DMS 273 treated with DMSO at 0.1 percent for 48 hours (cell line): ENCODE data around the gene HYCC2.
"Not testable (repeated sequence)": the region's sequence is repeated elsewhere in the genome, so short reads cannot be mapped to it uniquely, and the experiment has no call there.

Source experiments
- DNase-seq: peaks from one replicate; lab custom pipeline; 2025; lab: John Stamatoyannopoulos, UW

The HYCC2 gene

DNA sequence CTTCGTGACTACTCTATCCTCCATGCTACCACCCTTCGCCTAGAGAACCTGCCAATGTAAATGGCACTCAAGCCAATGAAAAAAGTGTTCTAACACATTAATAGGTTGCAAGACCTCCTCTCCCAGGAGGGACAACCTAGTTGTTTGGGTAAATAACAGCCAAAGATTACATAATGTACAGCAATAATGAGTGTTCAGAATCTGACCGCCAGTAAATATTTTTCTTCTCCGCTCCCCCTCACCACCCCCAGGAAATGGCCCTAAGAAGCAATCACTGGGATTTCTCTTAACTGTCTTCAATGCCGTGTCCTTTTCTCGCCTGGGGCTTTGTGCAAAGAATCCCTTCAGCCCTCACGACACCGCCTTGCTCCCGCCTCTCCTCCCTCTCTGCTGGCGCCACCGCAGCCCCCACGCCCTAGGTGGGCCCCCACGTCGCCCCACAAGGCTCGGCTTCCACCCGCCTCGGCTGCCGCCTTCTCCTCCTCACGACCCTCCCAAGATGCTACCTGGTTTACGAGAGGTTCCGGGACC, 458 bp downstream of the HYCC2 start:
- no peak for DNase-seq

DNA sequence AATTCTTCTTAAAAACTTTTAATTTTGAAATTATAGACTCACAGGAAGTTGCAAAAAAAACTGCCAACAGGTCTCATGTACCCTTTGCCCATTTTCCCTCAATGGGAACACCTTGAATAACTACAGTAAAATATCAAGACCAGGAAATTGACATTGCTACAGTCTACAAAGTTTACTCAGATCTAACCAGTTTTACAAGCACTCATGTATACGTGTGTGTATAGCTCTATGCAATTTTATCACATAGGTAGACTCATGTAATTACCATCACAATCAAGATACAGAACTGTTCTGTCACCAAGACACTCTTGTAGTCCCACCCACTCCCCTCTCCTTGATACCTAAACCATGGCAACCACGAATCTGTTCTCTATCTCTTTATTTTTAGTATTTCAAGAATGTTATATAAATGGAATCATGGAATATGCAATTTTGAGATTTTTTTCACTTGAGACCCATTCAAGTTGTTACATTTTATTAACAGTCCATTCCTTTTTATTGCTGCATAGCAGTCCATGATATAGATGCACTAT, 6.6 kb downstream of the HYCC2 start:
- no peak for DNase-seq

DNA sequence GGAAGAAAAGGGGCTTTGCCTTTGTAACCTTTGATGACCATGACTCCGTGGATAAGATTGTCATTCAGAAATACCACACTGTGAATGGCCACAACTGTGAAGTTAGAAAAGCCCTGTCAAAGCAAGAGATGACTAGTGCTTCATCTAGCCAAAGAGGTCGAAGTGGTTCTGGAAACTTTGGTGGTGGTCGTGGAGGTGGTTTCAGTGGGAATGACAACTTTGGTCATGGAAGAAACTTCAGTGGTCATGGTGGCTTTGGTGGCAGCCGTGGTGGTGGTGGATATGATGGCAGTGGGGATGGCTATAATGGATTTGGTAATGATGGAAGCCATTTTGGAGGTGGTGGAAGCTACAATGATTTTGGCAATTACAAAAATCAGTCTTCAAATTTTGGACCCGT, 8.0 kb downstream of the HYCC2 start:
- not testable (repeated sequence) for DNase-seq

- no peak for DNase-seq
These were observed 11.3 kb downstream of the HYCC2 start for GRCh38 chr2:201059961-201060755.

DNA sequence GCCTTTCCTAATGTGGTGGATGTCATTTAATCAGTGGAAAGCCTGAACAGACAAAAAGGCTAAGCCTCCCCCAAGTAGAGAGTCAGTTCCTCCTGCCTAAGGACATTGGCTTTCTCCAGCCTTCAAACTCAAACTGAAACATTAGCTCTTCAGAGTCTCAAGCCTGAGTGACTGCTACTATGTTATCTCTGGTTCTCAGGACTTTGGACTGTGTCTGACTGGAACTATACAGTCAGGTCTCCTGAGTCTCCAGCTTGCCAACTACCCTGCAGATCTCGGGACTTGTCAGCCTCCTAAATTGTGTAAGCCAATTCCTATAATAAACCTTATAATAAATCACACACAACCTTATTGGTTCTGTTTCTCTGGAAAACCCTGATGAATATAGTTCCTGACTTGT, 12.6 kb downstream of the HYCC2 start:
- no peak for DNase-seq

DNA sequence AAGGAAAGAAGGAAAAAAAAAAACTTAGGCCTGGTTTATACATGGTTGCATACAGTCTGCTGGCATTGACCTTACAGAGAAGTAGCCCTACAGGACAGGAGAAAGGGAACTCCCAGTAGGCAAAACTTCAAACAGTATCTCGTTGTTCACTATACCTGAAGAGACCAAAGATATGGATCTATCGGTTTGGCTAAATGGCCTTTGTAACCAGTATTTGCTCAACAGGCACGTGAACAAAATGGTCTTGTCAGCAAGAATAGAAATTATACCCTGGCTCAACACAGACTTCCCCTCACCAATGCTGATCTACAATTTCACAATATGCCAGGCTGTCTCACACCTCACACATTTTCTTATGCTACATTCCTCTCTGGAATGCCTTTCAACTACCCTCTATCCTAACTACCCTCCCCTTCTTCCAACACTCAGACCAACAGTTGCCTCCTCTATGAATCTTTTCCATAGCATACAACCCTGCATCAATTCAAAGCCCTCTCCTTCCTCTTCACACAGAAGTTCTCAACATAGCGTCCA, 13.7 kb downstream of the HYCC2 start:
- DNase-seq, result no peak

- no peak for DNase-seq
These were observed 14.4 kb downstream of the HYCC2 start for GRCh38 chr2:201057087-201057521.

DNA sequence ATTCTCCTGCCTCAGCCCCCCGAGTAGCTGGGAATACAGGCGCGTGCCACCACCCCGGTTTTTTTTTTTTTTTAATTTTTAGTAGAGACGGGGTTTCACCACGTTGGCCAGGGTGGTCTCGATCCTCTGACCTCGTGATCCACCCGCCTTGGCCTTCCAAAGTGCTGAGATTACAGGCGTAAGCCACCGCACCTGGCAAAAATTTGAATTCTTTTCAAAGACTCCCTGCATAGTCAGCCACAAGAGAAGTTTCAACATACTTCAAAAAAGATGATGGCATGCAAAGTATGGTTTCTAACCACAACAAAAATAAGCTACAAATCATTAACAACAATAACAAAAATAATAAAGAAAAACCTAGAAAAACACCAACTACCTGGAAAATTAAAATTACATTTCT, 22.0 kb downstream of the HYCC2 start:
- no peak for DNase-seq

DNA sequence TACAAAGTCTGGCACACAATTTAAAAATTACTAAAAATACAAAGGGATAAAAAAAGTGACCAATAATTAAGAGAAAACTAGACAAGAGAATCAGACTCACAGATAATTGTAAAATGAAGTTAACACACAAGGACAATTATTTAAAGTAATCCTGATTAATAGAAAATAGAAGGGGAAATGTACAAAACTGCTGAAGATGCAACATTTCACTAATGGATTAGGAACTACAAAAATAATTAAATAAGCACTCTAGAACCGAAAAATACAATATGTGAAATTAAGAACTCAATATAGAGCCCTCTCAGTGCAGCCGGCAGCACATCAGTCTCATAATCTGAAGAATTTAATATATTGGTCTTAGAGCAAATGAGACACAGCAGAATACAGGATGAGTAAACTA, 24.6 kb downstream of the HYCC2 start:
- DNase-seq, result no peak

- DNase-seq, result not testable (repeated sequence)
These were observed 28.4 kb downstream of the HYCC2 start for GRCh38 chr2:201043050-201043449.

GRCh38 chr2:201042451-201042850, 29.0 kb downstream of the HYCC2 start:
- not testable (repeated sequence) for DNase-seq

DNA sequence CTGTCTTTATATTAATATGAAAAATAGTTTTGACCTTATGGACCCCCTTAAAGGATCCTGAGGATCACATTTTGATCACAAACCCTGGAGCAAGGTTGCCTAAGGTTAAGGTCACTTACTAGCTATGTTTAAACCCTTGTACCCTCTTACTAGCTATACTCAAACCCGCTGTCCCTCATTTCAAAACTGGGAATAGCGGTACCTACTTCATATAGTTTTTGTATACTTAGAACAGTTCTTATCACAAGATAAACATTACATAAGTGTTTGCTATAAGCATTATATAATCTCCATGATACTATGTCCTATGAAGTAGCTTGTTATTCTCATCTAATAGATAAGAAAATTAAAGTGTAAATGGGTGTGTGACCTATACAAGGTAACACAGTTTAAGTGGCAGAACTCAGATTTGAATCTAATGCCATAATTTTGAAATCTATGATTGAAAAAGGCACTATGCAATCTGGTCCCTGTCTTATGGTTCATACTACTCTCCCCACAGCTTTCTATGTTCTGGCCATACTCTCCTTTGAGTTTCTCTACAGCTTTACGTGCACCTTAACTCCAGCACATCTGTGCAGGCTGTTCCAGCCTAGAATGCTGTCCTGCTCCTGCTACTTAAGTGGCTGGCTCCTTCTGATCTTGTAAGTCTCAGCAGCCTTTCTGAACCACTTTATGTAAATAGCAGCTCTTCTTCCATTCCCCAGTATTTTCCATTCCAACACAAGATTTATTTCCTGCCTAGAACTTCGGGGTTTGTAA, 30.4 kb downstream of the HYCC2 start:
- DNase-seq, result no peak

DNA sequence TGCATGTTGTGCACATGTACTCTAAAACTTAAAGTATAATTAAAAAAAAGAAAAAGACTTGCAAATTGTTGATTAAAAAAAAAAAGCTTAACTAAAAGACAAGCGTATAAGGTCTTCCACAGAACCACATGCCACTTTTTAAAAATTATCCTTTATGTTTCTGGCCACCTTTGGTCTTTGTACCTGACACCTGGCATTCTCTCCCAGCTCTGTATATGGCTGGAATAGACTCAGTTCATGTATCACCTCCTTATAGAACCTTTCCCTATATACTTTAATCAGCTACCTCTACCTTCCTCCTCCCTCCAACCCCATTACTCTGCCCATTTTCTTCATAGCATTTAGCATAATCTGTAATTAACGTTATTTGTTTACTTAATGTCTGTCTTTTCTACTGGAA, 32.6 kb downstream of the HYCC2 start:
- DNase-seq, result no peak

GRCh38 chr2:201038361-201038760, 33.1 kb downstream of the HYCC2 start:
- not testable (repeated sequence) for DNase-seq

- not testable (repeated sequence) for DNase-seq
These were observed 37.1 kb downstream of the HYCC2 start for GRCh38 chr2:201034355-201034754.

GRCh38 chr2:201024518-201024917, 47.0 kb downstream of the HYCC2 start:
- no peak for DNase-seq

DNA sequence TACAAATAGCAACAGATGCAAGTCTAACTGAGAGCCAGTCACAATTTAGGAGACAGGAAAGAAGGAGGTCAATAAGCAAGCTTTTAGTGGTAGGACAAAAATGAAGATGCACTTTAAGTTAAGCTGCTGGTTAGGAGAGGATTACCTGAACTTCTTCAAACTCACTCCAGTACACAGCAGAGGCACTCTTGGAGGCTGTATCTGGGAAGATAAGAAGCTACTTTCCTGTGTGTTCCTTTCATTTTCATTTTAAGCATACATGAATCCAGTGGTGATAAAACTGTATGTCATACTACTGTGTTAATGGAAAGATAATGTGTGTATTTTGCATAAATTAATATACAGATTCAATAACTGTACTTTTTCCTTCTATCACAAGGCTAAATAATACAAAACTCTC, 49.6 kb downstream of the HYCC2 start:
- DNase-seq, result no peak
